NCI-H82 (cell line): ENCODE measurements around the gene AEBP1.
"Not testable (repeated sequence)": the region's sequence is repeated elsewhere in the genome, so short reads cannot be mapped to it uniquely, and the experiment has no call there.

Source experiments
- DNase-seq: peaks from one replicate; lab custom pipeline; 2025; lab: John Stamatoyannopoulos, UW

AEBP1 gene

DNA sequence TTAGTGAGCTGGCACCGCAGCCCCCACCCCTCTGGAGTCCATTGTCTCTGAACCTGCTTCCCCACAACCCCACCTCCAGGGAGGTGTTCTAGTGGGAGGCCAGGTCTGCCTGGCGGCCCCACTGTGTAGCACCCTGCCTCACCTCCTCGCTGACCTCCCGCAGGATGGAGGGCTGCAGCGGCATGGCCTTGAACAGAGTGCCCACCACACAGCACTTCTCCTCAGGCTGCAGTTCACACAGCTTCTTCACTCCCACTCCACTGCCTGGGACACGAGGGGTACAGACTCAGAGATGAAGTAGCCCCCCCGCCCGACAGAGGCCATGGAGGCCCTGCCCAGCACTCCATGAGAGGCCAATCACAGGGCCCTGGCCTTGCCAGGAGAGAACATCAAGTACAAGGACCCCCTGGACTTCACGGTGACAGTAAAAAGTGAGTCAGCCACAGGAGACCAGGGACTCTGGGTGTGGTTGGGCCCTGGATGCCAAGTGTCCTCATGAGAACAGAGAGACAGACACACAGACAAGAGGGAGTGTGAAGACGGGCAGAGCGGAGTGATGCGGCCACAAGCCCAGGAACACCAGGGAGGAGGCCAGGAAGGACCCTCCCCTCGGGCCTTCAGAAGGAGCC, 13.8 kb downstream of the AEBP1 start:
- DNase-seq: no peak

- no peak for DNase-seq
Observed at GRCh38 chr7:44119829-44120380, 15.8 kb downstream of the AEBP1 start.

- no peak for DNase-seq
Observed at GRCh38 chr7:44120395-44120794, 16.2 kb downstream of the AEBP1 start.

DNA sequence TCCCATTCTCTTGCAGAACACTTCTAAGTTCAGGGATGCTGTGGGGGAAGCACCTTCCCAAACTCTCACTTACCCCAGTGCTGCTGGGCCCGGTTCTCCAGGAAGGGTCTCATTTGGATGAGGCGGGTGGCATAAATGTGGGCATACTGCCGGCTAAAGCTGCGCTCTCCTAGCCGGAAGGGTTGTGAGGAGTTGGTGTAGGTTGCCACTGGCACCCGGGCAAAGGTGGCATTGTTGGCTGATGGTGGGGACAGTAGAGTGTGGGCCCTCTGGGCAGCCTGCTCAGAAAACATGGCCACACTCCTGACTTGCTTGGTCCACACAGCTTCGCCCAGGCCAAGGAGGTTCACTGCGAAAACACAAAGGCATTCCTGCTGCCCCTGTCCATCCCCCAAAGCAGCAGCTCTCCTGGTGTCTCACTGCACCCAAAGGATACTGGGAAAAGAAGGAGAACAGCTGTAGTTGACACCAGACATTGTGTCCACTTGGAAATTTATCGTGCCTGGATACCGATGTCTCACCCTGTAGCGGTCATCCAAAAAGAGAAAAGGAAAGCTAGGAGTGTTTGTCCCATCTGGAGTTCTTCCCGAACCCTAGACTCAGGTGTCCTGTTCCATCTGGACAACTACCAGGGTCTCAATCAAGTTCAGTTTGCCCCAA, 17.7 kb downstream of the AEBP1 start:
- no peak for DNase-seq

DNA sequence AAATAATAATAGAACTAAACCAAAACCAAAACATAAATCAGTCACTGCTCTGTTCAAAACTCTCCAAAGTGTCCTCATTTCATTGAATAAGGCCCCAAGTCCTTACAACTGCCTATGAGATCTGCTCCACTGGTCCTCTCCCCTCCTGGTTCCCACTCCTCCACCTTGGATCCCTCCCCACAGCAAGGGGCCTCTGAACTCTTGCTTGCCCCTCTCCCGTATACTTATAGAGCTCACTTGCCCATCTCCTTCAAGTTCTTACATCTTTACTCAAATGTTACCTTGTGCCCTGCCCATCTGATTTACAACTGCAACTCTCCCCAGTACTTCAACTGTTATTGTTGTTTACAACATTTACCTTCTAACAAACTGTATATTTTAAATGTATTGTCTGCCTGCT, 18.4 kb downstream of the AEBP1 start:
- DNase-seq: no peak

GRCh38 chr7:44123190-44124003, 19.3 kb downstream of the AEBP1 start, which contains the start of gene POLD2:
Gene POLD2 (minus strand): TSS chr7:44123548. CDS start chr7:44122053, 1,495 bp downstream.
- peak; percentile 99 for DNase-seq

DNA sequence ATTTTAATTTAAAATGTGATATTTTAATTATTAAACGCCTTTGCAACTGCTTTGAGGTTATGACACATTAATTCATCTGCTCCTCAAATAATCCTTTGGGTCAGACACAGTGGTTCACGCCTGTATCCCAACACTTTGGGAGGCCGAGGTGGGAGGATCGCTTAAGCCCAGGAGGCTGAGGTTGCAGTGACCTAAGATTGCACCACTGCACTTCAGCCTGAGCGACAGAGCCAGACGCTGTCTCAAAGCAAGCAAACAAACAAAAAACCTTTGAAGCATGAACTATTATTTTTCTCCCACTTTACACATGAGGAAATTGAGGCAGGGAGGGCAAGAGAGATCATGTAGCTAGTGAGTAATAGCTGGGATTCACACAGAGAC, 20.7 kb downstream of the AEBP1 start:
- no peak for DNase-seq

DNA sequence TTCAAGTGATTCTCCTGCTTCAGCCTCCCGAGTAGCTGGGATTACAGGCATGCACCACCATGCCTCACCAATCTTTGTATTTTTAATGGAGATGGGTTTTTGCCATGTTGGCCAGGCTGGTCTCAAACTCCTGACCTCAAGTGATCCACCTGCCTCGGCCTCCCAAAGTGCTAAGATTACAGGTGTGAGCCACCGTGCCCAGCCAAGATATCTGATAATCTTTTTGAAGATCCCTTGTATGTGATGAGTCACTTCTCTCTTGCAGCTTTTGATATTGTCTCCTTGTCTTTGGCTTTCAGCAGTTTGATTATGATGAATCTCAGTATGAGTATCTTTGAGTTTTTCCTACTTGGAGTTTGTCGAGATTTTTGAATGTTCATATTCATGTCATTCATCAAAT, 22.4 kb downstream of the AEBP1 start:
- not testable (repeated sequence) for DNase-seq

DNA sequence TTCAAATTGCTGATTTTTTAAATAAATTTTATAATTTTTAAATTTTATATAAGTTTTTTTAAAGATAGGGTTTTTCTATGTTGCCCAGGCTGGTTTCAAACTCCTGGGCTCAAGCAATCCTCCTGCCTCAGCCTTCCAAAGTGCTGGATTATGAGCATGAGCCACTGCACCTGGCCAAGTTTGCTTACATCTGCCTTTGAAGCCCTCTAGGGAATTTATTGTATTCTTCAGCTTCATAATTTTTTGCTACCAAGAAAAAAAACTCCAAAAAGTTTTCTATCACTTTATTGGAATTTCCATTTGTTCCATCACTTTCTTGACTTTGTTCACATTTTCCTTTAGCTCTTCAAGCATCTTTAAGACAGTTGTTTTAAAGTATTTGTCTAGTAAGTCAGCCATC, 23.0 kb downstream of the AEBP1 start:
- DNase-seq: no peak

DNA sequence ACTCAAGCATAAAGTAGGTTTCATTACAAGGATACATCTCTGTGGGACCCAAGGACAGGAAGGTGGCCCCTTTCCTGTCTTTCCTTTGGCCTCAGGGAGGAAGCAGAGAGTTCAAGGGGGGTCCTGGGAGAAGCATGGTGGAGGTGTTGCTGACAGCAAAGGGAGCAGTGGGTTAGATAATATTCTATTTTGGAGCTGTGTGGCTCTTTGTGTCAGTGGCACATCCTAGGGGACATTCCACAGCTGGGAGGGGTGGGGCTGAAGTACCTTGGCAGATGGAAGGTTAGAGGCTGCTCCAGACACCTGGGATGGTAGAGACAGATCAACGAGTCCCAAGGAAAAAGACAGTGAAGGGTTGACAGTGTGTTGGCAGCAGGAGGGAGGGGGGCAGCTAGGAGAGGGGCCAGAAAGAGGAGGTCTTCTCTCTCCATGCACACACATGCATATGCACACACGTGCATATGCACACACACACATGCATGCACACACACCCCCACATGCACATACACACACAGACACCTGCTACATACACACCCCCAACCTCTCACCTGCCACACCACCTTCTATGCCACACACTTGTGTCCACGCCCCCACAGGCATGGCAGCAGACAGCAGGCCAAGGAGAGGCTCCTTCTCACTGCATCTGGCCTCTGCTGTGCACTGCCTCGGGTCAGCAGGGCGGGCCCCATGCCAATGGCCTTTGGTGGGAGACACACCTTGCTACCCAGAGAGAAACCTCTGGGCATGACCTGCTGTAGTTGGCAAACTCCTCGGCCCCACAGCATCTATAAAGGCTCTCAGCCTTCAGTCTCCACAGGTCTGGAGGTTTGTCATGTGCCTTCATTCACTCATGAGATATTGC, 24.8 kb downstream of the AEBP1 start:
- no peak for DNase-seq

DNA sequence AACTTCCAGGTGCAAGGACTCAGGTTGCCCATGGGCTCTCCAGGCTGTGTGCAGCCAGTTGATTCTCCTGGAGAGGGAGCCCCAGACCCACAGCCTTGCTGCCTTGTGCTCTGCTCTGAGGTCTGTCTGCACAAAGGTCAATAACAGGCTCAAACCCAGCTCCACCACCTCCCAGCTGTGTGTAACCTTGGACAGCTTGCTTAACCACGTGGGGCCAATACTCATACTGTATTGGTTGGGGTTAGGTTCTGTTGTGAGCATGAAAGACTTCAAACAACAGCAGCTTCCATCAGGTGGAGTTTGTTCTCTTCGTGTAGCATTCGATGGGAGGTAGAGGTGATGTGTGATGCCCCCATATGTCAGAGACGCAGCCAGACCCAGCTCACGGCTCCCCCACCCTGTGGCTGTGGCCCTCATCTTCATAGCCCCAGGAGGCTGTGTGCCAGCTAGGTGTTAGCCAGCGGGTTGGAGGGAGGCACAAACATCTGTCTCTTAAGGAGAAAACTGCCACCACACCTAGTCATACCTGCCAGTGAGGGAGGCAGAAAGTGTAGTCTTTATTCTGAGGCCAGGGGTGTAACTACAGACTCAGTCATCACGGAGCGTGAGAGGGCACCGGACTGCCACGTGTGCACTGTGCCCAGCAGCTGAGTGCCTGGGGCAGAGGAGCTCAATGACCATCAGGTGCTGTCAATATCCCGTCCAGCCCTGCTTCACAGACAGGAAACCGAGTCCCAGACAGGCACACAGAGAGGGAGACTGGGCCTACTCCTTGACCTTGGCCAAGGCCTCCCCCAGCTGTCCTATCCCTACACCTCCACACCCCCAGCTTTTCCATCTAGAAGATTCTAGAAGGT, 27.3 kb downstream of the AEBP1 start:
- peak; percentile 87 for DNase-seq

GRCh38 chr7:44132039-44132438, 27.9 kb downstream of the AEBP1 start:
- DNase-seq: no peak

DNA sequence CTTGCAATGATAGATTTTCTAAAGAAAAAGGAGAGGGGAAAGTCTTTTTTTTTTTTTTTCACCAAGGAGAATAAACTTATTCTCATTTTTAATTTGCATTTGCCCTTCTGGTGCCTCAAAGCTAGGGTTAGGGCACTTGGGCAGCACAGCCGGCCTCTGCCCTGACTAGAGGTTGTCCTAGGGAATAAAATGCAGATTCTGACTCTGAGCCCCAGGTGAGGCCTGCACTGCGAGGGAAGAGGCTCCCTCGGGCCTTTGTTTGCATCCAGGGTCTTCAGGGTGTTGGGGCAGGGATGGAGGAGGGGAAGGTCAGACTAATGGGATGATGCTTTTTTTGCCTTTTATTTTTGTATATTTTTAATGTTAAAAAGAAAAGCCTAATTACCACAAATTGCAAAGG, 29.1 kb downstream of the AEBP1 start:
- DNase-seq: no peak

DNA sequence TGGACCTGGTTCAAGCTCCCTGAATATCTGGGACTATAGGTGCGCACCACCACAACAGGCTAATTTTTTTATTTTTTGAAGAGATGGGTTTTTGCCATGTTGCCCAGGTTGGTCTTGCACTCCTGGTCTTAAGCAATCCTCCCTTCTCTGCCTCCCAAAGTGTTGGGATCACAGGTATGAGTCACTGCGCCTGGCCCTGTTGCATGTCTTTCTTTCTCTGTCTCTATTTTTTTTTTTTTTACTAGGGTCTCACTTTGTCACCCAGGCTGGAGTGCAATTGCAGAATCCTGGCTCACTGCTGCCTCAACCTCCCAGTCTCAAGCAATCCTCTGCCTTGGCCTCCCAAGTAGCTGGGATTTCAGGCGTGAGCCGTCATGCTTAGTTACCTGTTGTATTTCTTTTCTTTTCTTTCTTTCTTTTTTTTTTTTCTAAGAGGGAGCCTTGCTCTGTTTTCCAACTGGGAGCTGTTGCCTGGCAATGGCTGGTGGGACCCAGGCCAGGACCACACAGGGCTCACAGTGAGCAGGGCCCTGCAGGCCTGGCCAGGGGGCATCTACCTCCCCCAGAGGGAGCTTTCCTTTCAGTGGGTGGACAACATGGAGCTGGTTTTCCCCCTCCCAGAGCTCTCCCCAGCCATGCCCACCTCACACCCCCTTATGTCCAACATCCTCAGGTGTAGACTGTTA, 30.9 kb downstream of the AEBP1 start:
- DNase-seq: no peak

DNA sequence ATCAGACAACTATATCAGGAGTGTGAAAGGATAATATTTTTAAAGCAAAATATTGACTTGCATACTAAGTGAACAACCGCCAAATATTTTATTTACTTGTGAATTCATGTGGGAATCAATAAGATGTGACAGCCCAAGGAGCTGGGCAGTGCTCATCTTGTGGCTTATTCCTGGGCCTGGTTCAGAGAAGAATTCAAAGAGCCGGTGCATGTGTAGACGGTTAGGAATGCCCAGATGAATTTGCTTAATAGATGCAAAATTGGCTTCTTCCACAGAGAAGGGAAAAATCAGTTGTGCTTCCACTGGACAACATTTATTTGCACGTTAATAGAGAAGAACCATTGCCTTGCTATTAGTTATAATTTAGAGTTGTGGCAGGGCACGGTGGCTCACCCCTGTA, 32.6 kb downstream of the AEBP1 start:
- no peak for DNase-seq

- no peak for DNase-seq
Observed at GRCh38 chr7:44138698-44139097, 34.6 kb downstream of the AEBP1 start.

GRCh38 chr7:44139311-44140010, 35.3 kb downstream of the AEBP1 start:
- DNase-seq: no peak

DNA sequence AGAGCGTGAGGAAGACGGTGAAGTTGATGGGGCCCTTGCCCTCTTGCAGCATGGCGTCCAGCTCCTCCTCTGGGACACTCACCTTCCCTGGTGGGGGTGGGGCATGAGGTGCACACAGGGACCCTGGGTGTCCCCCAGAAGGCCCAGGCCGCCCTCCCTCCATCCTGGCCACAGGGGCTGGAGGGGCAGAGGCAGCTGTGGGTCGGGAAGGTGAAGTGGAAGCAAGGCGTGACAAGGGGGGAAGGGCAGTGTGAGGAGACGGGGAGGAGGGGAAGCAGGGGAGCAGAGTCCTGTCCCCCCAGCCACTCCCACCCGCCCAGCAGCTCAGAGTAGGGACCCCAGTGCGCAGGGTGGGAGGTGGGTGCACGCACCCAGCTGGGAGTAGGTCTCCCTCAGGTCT, 36.2 kb downstream of the AEBP1 start:
- no peak for DNase-seq

DNA sequence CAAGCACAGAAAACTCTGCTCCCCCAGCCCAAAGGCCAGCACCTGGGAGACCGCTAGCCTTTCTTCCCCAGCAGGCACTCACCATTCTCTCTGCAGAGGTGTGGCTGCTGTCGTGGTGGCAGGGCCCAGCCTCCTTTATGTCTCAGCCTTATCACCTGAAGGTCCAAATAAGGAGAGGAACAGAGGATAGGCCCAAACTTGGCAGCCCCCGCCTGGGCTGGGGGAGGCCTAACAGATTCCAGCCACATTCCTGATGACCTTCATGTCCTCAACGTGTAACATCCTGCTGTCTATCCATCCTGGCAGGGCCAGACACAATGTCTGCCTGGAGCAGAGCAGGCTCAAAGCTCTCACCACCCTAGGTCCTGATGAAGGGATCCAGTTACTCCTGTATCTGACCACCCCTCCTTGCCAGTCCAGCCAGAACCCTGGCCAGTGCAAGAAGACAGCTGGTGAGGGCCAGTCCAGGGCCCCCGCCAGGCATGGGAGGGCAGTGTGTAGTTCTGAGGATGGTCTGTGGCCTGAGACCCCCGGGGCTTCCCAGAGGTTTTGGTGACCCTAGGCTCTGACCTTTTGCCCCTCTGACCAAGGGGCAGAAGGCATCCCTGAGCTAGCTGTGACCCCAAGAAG, 37.2 kb downstream of the AEBP1 start, which contains the start of gene MYL7:
Gene MYL7, minus strand, starts transcription at position 112 of the 630 bp plus-strand sequence. Its CDS starts 27 bp downstream, at position 85.
- no peak for DNase-seq
